Nephron progenitor cell (in vitro differentiated cells): Measurements from ENCODE around the gene PRKAG2.
A peak's percentile ranks its signal among the peaks of the same experiment; 100 is the strongest.

Experiments
- DNase-seq: peaks from one replicate; pipeline ENCODE4 v3.0.0; 2021
- H3K27ac Mint-ChIP-seq: 2 replicates; pipeline ENCODE4 v1.8.0; 2021; ENCODE audit warnings: mild to moderate bottlenecking, moderate library complexity, mixed read lengths
- H3K27me3 Mint-ChIP-seq: 2 replicates; pipeline ENCODE4 v1.8.0; 2021; ENCODE audit warnings: mild to moderate bottlenecking, low read depth, mixed read lengths; ENCODE audit not compliant: poor library complexity
- H3K36me3 Mint-ChIP-seq: 2 replicates; pipeline ENCODE4 v1.8.0; 2021; ENCODE audit warnings: low read depth, mixed read lengths
- H3K4me1 Mint-ChIP-seq: 2 replicates; pipeline ENCODE4 v1.8.0; 2021; ENCODE audit warnings: mixed read lengths
- H3K4me3 Mint-ChIP-seq: 2 replicates; pipeline ENCODE4 v1.8.0; 2021; ENCODE audit warnings: mild to moderate bottlenecking, moderate library complexity, mixed read lengths
- H3K9me3 Mint-ChIP-seq: 2 replicates; pipeline ENCODE4 v1.8.0; 2021; ENCODE audit warnings: mild to moderate bottlenecking, moderate library complexity, mixed read lengths
- TF ChIP-seq, protein P1 (sequence below): fragments of 200-600 bp; sonication (generic); IDR thresholded peaks from 2 replicates; pipeline ENCODE4 v1.5.0; 2021; ENCODE audit warnings: antibody characterized with exemption

PRKAG2 gene

DNA sequence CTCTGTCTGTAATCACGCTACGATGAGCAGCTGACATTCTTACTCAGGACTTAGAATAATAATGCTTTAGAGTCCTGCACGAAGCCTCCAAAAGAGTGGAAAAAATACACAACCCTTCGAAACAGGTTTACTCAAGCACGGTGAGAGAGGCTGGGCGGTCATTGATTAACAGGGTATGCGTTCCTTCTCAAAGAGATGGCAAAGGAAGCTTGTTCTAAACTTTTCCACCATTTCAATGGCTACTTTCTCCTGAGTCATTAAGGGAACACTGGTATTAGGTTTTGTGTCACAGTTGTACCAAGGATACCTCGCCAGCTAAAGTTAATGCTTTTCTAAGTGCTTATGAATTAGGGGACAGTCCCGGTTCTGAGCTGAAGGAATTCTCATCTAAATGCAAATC lies 215.3 kb downstream of the PRKAG2 start:
- Mint-ChIP-seq H3K9me3 (no peaks in the 10 kb centered on the region), H3K36me3 (no peaks in the 10 kb centered on the region), H3K4me1 (peaks cover 28% of the 10 kb centered on the region), H3K27ac (peak overlapping the region; percentile 20), H3K27me3 (peaks cover 8% of the 10 kb centered on the region), H3K4me3 (no peak overlapping the region)
- no peak for DNase-seq
- TF ChIP-seq, protein P1, sequence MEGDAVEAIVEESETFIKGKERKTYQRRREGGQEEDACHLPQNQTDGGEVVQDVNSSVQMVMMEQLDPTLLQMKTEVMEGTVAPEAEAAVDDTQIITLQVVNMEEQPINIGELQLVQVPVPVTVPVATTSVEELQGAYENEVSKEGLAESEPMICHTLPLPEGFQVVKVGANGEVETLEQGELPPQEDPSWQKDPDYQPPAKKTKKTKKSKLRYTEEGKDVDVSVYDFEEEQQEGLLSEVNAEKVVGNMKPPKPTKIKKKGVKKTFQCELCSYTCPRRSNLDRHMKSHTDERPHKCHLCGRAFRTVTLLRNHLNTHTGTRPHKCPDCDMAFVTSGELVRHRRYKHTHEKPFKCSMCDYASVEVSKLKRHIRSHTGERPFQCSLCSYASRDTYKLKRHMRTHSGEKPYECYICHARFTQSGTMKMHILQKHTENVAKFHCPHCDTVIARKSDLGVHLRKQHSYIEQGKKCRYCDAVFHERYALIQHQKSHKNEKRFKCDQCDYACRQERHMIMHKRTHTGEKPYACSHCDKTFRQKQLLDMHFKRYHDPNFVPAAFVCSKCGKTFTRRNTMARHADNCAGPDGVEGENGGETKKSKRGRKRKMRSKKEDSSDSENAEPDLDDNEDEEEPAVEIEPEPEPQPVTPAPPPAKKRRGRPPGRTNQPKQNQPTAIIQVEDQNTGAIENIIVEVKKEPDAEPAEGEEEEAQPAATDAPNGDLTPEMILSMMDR: no peak

- H3K4me3 Mint-ChIP-seq: no peak overlapping the region
- TF ChIP-seq, protein P1: no peak
- peaks cover 8% of the 10 kb centered on the region for H3K27me3 Mint-ChIP-seq
- no peaks in the 10 kb centered on the region for H3K9me3 Mint-ChIP-seq
- H3K27ac Mint-ChIP-seq: no peak overlapping the region
- H3K4me1 Mint-ChIP-seq: peaks cover 28% of the 10 kb centered on the region
- no peaks in the 10 kb centered on the region for H3K36me3 Mint-ChIP-seq
- DNase-seq: no peak
Observed at GRCh38 chr7:151660141-151660540, 216.8 kb downstream of the PRKAG2 start.

DNA sequence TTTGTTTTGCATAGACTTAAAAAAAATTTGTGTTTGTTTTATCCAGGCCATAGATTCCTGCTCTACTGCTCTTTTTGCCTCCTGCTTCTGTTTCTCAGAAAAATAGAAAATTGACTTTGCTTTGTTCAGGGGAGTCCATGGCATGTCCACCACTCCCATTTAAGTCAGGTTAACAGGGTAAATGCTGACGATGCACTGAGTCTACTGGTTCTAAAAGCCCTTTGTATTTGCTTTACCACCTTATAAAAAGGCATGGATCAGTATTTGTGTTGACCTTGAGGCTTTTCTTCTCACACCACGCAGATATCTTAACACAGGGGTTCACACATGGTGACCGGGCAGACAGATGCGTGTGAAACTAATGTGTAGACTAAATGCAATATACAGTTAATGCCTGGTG lies 217.7 kb downstream of the PRKAG2 start:
- no peak overlapping the region for H3K27ac Mint-ChIP-seq
- H3K27me3 Mint-ChIP-seq: peaks cover 14% of the 10 kb centered on the region
- no peak overlapping the region for H3K4me3 Mint-ChIP-seq
- H3K36me3 Mint-ChIP-seq: no peaks in the 10 kb centered on the region
- H3K9me3 Mint-ChIP-seq: no peaks in the 10 kb centered on the region
- H3K4me1 Mint-ChIP-seq: peaks cover 24% of the 10 kb centered on the region
- DNase-seq: no peak
- TF ChIP-seq, protein P1: no peak

- H3K27me3 Mint-ChIP-seq: peaks cover 16% of the 10 kb centered on the region
- TF ChIP-seq, protein P1: no peak
- H3K27ac Mint-ChIP-seq: no peak overlapping the region
- H3K9me3 Mint-ChIP-seq: no peaks in the 10 kb centered on the region
- H3K4me3 Mint-ChIP-seq: no peak overlapping the region
- no peak for DNase-seq
- H3K4me1 Mint-ChIP-seq: peaks cover 24% of the 10 kb centered on the region
- H3K36me3 Mint-ChIP-seq: no peaks in the 10 kb centered on the region
Observed at GRCh38 chr7:151658778-151659177, 218.1 kb downstream of the PRKAG2 start.

DNA sequence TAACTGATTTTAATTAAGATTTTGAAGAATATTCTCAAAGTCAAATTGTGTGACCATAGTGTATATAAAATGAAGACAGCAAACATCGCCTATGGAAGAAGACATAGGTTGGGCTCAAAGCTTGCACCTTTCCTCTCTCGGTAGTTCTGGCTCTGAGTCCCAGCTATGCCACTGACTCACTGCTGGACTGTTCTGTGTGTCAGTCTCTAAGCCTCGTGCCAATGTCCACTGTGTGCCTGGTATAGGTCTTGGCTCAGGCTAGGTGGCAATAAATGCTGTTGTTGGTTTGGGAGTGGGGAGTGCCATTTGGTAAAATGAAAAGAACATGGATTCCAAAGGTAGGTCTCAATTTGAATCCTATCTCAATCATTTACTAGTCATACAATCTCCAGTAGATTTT lies 219.7 kb downstream of the PRKAG2 start:
- peaks cover 15% of the 10 kb centered on the region for H3K4me1 Mint-ChIP-seq
- no peaks in the 10 kb centered on the region for H3K36me3 Mint-ChIP-seq
- no peak overlapping the region for H3K27ac Mint-ChIP-seq
- H3K27me3 Mint-ChIP-seq: peaks cover 21% of the 10 kb centered on the region
- no peak overlapping the region for H3K4me3 Mint-ChIP-seq
- no peak for DNase-seq
- no peaks in the 10 kb centered on the region for H3K9me3 Mint-ChIP-seq
- TF ChIP-seq, protein P1: no peak

GRCh38 chr7:151655555-151655954 lies 221.4 kb downstream of the PRKAG2 start:
- no peaks in the 10 kb centered on the region for H3K9me3 Mint-ChIP-seq
- peaks cover 21% of the 10 kb centered on the region for H3K27me3 Mint-ChIP-seq
- no peak for DNase-seq
- no peaks in the 10 kb centered on the region for H3K36me3 Mint-ChIP-seq
- TF ChIP-seq, protein P1: no peak
- H3K4me1 Mint-ChIP-seq: peaks cover 5% of the 10 kb centered on the region
- H3K4me3 Mint-ChIP-seq: no peak overlapping the region
- no peak overlapping the region for H3K27ac Mint-ChIP-seq
